BLaER1 (cell line): ENCODE data around the gene TFDP2.
"Not testable (repeated sequence)": the region's sequence is repeated elsewhere in the genome, so short reads cannot be mapped to it uniquely, and the experiment has no call there.

ENCODE experiments used
- H3K27ac ChIP-seq: shearing (Covaris generic); formaldehyde crosslinking; 2 replicates; pipeline ENCODE4 v1.8.1; 2022
- H3K27me3 ChIP-seq: shearing (Covaris generic); formaldehyde crosslinking; 2 replicates; pipeline ENCODE4 v1.8.1; 2022
- H3K36me3 ChIP-seq: shearing (Covaris generic); formaldehyde crosslinking; 2 replicates; pipeline ENCODE4 v1.8.1; 2022
- H3K4me1 ChIP-seq: shearing (Covaris generic); formaldehyde crosslinking; 2 replicates; pipeline ENCODE4 v1.8.1; 2022
- H3K4me2 ChIP-seq: shearing (Covaris generic); formaldehyde crosslinking; 2 replicates; pipeline ENCODE4 v1.8.1; 2022
- H3K4me3 ChIP-seq: shearing (Covaris generic); formaldehyde crosslinking; 2 replicates; pipeline ENCODE4 v1.8.1; 2022
- H3K9ac ChIP-seq: shearing (Covaris generic); formaldehyde crosslinking; 2 replicates; pipeline ENCODE4 v1.8.1; 2022
- H3K9me3 ChIP-seq: shearing (Covaris generic); formaldehyde crosslinking; 2 replicates; pipeline ENCODE4 v1.8.1; 2022
- H4K20me1 ChIP-seq: shearing (Covaris generic); formaldehyde crosslinking; 2 replicates; pipeline ENCODE4 v1.8.1; 2022
- Cebpa-rat ChIP-seq: shearing (Covaris generic); IDR thresholded peaks from 2 replicates; pipeline ENCODE4 v1.8.1; 2022

The TFDP2 gene

GRCh38 chr3:142151828-142152227 is 2.5 kb upstream of the TFDP2 start:
- Histone ChIP-seq H3K9ac (no peak overlapping the region), H4K20me1 (no peaks in the 10 kb centered on the region), H3K4me2 (no peak overlapping the region), H3K27me3 (no peaks in the 10 kb centered on the region), H3K4me1 (peaks cover 13% of the 10 kb centered on the region), H3K4me3 (no peak overlapping the region), H3K9me3 (no peaks in the 10 kb centered on the region), H3K36me3 (no peaks in the 10 kb centered on the region), H3K27ac (no peak overlapping the region)
- TF ChIP-seq Cebpa-rat: no peak

DNA sequence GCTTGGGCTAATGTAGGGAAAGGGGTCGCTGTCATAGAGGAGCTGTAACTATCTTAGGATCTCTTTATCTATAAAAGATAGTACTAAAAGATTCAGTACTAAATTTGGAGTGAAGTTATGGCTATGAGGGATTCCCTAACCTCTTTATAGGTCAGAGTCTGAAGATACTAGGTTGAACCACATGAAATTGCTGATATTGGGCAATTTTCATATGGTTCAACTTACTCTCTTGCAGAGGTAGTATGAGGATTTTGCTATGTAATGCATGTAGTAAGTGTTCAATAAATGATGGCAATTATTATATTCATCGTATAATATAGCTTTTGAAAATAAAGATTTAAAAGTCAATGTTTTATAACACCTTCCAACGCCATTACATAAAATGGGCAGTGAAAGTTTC is 1.9 kb upstream of the TFDP2 start:
- Histone ChIP-seq H3K9ac (no peak overlapping the region), H3K27ac (no peak overlapping the region), H3K4me3 (no peak overlapping the region), H3K4me1 (peaks cover 13% of the 10 kb centered on the region), H4K20me1 (no peaks in the 10 kb centered on the region), H3K27me3 (no peaks in the 10 kb centered on the region), H3K9me3 (no peaks in the 10 kb centered on the region), H3K4me2 (no peak overlapping the region), H3K36me3 (no peaks in the 10 kb centered on the region)
- no peak for TF ChIP-seq Cebpa-rat

DNA sequence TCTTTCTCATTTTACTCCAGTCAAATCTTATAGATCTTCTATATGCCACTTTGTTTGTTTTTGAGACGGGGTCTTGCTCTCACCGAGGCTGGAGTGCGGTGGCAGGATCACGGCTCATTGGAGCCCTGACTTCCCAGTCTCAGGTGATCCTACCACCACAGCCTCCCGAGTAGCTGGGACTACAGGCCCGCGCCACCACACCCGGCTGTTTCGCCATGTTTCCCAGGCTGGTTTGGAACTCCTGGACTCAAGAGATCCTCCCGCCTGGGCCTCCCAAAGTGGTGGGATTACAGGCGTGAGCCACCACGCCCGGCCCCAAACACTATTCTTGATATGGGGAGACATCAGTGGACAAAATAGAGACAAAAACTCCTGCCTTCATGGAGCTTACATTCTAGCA is 927 bp upstream of the TFDP2 start:
- no peak for TF ChIP-seq Cebpa-rat
- H3K27ac ChIP-seq: no peak overlapping the region
- peaks cover 13% of the 10 kb centered on the region for H3K4me1 ChIP-seq
- H3K36me3 ChIP-seq: no peaks in the 10 kb centered on the region
- no peak overlapping the region for H3K4me3 ChIP-seq
- no peaks in the 10 kb centered on the region for H3K27me3 ChIP-seq
- H3K4me2 ChIP-seq: no peak overlapping the region
- no peaks in the 10 kb centered on the region for H3K9me3 ChIP-seq
- H4K20me1 ChIP-seq: no peaks in the 10 kb centered on the region
- H3K9ac ChIP-seq: no peak overlapping the region

DNA sequence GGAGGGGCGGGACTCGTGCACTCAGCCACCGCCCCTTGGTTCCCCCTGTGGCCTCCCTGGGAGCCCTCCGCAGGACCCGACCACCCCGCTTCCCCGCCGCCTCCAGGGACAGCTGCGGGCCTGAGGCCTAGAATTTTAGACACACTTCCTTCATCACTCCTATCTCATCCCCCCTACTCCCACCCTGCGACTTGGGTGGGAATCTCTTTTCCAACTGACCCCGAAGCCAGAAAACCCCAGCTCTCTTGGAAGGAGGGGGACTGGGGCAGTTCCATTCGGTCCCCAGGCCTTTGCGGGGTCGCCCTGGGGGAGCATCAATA is 289 bp upstream of the TFDP2 start:
- no peaks in the 10 kb centered on the region for H3K27me3 ChIP-seq
- no peaks in the 10 kb centered on the region for H3K9me3 ChIP-seq
- H3K9ac ChIP-seq: 0 out of 2 replicates have a peak overlapping the region, but pooled peaks have one; percentile 85
- H3K4me2 ChIP-seq: peak overlapping the region; percentile 96
- no peak overlapping the region for H3K27ac ChIP-seq
- no peaks in the 10 kb centered on the region for H3K36me3 ChIP-seq
- H4K20me1 ChIP-seq: no peaks in the 10 kb centered on the region; the same call in 1 of the 2 replicates
- peak overlapping the region; percentile 87 for H3K4me3 ChIP-seq
- TF ChIP-seq Cebpa-rat: no peak
- peaks cover 13% of the 10 kb centered on the region for H3K4me1 ChIP-seq

DNA sequence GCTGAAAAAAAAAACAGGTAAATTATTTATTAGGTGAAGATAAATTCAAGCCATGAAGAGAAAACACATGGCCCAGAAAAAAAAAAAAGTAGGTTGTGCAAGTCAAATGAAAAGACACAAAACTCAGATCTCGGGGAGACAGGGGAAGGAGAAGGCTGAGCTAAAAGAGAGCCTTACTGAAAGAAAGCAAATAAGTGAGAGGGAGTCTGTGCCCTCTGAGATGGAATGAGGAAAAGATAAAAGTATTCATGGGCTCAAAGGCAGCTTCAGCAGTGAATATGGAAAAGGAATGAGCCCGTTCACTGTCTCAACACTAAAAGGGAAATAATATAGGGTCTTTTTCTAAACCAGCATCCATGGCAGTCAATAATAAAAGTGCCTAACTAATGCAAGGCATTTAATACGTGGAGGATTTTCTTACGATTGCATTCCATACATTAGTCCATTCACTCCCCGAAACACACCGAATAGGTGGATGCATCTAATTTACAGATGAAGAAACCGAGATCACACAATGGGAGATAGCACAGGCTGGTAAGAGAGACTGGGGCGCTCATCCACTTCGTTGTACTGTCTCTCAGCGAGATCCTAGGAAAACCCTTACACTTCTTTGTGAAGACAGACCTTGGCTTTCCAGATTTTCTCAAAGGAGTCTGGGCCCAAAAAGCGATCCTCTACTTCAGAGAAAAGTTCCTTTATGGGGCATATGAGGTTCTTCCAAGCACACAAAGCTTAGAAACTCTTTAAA is 1.1 kb downstream of the TFDP2 start:
- TF ChIP-seq Cebpa-rat: no peak
- Histone ChIP-seq H3K27me3 (no peaks in the 10 kb centered on the region), H3K9ac (peak overlapping the region; percentile 85), H3K4me3 (peak overlapping the region; percentile 87), H4K20me1 (no peaks in the 10 kb centered on the region; the same call in 1 of the 2 replicates), H3K9me3 (no peaks in the 10 kb centered on the region), H3K27ac (no peak overlapping the region), H3K4me2 (peak overlapping the region; percentile 96), H3K36me3 (no peaks in the 10 kb centered on the region), H3K4me1 (peaks cover 13% of the 10 kb centered on the region)

DNA sequence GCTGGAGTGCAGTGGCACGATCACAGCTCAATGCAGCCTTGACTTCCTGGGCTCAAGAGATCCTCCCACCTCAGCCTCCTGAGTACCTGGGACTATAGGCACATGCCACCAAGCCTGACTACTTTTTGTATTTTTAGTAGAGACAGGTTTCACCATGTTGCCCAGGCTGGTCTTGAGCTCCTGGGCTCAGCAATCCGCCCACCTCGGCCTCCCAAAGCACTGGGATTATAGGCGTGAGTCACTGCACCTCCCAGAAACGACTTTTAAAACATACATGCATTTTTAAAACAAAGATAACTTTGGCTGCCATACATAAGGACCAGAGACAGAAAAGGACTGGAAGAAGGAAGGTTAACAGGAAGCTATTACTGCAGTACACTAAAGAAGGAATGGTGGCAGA is 4.8 kb downstream of the TFDP2 start:
- not testable (repeated sequence) for H3K27ac ChIP-seq, H3K9ac ChIP-seq, H3K4me2 ChIP-seq, H4K20me1 ChIP-seq, H3K4me3 ChIP-seq, H3K27me3 ChIP-seq
- peaks cover 19% of the 10 kb centered on the region for H3K9me3 ChIP-seq
- peaks cover 13% of the 10 kb centered on the region for H3K4me1 ChIP-seq
- peaks cover 16% of the 10 kb centered on the region for H3K36me3 ChIP-seq

DNA sequence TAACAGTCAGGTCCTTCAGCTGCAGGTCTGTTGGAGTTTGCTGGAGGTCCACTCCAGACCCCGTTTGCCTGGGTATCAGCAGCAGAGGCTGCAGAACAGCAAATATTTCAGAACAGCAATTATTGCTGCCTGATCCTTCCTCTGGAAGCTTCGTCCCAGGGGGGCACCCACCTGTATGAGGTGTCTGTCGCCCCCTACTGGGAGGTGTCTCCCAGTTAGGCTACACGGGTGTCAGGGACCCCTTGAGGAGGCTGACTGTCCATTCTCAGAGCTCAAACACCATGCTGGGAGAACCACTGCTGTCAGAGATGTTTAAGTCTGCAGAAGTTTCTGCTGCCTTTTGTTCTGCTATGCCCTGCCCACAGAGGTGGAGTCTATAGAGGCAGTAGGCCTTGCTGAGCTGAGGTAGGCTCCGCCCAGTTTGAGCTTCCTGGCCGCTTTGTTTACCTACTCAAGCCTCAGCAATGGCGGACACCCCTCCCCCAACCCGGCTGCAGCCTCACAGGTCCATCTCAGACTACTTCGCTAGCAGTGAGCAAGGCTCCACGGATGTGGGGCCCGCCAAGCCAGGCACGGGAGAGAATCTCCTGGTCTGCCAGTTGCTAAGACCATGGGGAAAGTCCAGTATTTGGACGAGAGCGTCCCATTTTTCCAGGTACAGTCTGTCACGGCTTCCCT is 8.6 kb downstream of the TFDP2 start:
- H3K4me3 ChIP-seq, H3K9ac ChIP-seq, H4K20me1 ChIP-seq: not testable (repeated sequence)

GRCh38 chr3:142137089-142137488 is 12.3 kb downstream of the TFDP2 start:
- Histone ChIP-seq H3K36me3 (peaks cover 17% of the 10 kb centered on the region), H3K9me3 (peaks cover 14% of the 10 kb centered on the region)
- H3K4me2 ChIP-seq, H3K27ac ChIP-seq, H3K9ac ChIP-seq, H3K27me3 ChIP-seq, H3K4me3 ChIP-seq, H3K4me1 ChIP-seq, H4K20me1 ChIP-seq: not testable (repeated sequence)

More for the DNA sequence above, 8.6 kb downstream of the TFDP2 start:
- not testable (repeated sequence) for H3K4me2 ChIP-seq, H3K4me1 ChIP-seq, H3K27me3 ChIP-seq, H3K27ac ChIP-seq
- Histone ChIP-seq H3K36me3 (peaks cover 17% of the 10 kb centered on the region), H3K9me3 (peaks cover 19% of the 10 kb centered on the region)

GRCh38 chr3:142134799-142135325 is 14.5 kb downstream of the TFDP2 start:
- no peak overlapping the region for H3K4me2 ChIP-seq
- TF ChIP-seq Cebpa-rat: no peak
- H4K20me1 ChIP-seq: no peaks in the 10 kb centered on the region
- 0 out of 2 replicates have a peak, but pooled peaks cover 4% of the 10 kb centered on the region for H3K36me3 ChIP-seq
- H3K9ac ChIP-seq: no peak overlapping the region
- H3K27ac ChIP-seq: no peak overlapping the region
- H3K4me3 ChIP-seq: no peak overlapping the region
- H3K27me3 ChIP-seq: no peaks in the 10 kb centered on the region
- H3K4me1 ChIP-seq: no peaks in the 10 kb centered on the region
- no peaks in the 10 kb centered on the region for H3K9me3 ChIP-seq

- Histone ChIP-seq H3K36me3 (no peaks in the 10 kb centered on the region), H3K9me3 (no peaks in the 10 kb centered on the region), H3K4me1 (no peaks in the 10 kb centered on the region), H3K4me2 (no peak overlapping the region), H3K9ac (no peak overlapping the region), H3K4me3 (no peak overlapping the region), H3K27me3 (no peaks in the 10 kb centered on the region), H4K20me1 (no peaks in the 10 kb centered on the region), H3K27ac (no peak overlapping the region)
- TF ChIP-seq Cebpa-rat: no peak
Measured at GRCh38 chr3:142129516-142130171, 19.7 kb downstream of the TFDP2 start.
